Kidney (tissue), 14 donors: ENCODE measurements around the gene GTF2E1. TPM values are rescaled to one million over a fixed set of nuclear protein-coding genes. Genes with fewer than 3 reads are reported as not detected.

Experiments
- DNase-seq, 5 donors: peaks; one replicate each; pipeline ENCODE4 v3.0.0-alpha.2; 2013 to 2020
- FAIRE-seq: peaks from 2 replicates; lab custom pipeline; 2012; peaks lifted over from hg19 to GRCh38; lab: Jason Lieb, UNC
- H3K27ac ChIP-seq, 2 donors: one replicate each; pipeline ENCODE4 v1.7.0; 2013; ENCODE audit warnings: low read depth in 2 of 2, low read length in 2 of 2, inconsistent platforms in 1 of 2
- H3K27me3 ChIP-seq: one replicate; pipeline ENCODE4 v1.7.1; 2013; ENCODE audit warnings: low read length, inconsistent platforms; ENCODE audit not compliant: control insufficient read depth, insufficient read depth
- H3K36me3 ChIP-seq, 3 donors: one replicate each; pipeline versions ENCODE4 v1.7.0 to v1.7.1; 2013; ENCODE audit warnings: low read length in 3 of 3, control low read depth in 1 of 3, inconsistent platforms in 1 of 3; ENCODE audit not compliant: insufficient read depth in 3 of 3, control insufficient read depth in 2 of 3
- H3K4me1 ChIP-seq, 3 donors: one replicate each; pipeline versions ENCODE4 v1.7.0 to v1.7.1; 2013; ENCODE audit warnings: low read length in 3 of 3, inconsistent platforms in 1 of 3, low read depth in 1 of 3; ENCODE audit not compliant: control insufficient read depth in 2 of 3, insufficient read depth in 2 of 3
- H3K4me3 ChIP-seq, 3 donors: one replicate each; pipeline versions ENCODE4 v1.7.0 to v1.8.1; 2013; ENCODE audit warnings: low read length in 3 of 3, control low read depth in 1 of 3, inconsistent platforms in 1 of 3
- H3K9ac ChIP-seq, 3 donors: one replicate each; pipeline versions ENCODE4 v1.7.0 to v1.7.1; 2013; ENCODE audit warnings: low read length in 3 of 3, control low read depth in 1 of 3, inconsistent platforms in 1 of 3
- H3K9me3 ChIP-seq, 3 donors: one replicate each; pipeline versions ENCODE4 v1.7.0 to v1.7.1; 2013; ENCODE audit warnings: low read length in 3 of 3, control low read depth in 1 of 3, inconsistent platforms in 1 of 3; ENCODE audit not compliant: control insufficient read depth in 2 of 3, insufficient read depth in 1 of 3
- intact Hi-C: fragments of 100-400 bp; cut with DNase I; formaldehyde crosslinking; loops from one replicate; pipeline ENCODE4 v1.11.1; 2022
- polyA plus RNA-seq: library from polyadenylated mRNA; stranded (reverse); fragments of 350-450 nt; fragmentation: Illumina TruSeq; extraction: RNeasy Lipid Tissue Mini Kit (QIAGEN cat#74804); gene quantifications from one replicate; pipeline ENCODE4 v1.2.3, GENCODE V29; 2014; ENCODE audit warnings: low read depth, low replicate concordance; ENCODE audit not compliant: insufficient read depth
- total RNA-seq: library from RNA; stranded (reverse); fragmentation: NEBNext Ultra II Directional; extraction: Animal tissue kit (Norgen Biotek cat#: 25700); gene quantifications from one replicate; pipeline ENCODE4 v1.2.1, GENCODE V29; 2021
- TF ChIP-seq, protein P1 (sequence below): IDR thresholded peaks from 3 replicates; pipeline ENCODE4 v1.5.1; 2012; ENCODE audit warnings: mild to moderate bottlenecking, moderate library complexity, borderline replicate concordance; ENCODE audit not compliant: insufficient read depth; ENCODE audit errors: extremely low read depth
- donor health status: control.
- donor health status: control.
- donor health status: control.
- donor health status: control.
- donor health status: control.
- donor health status: DM: yes; HTN: yes; CAD: no.
- donor health status: Normal renal cell carcinoma (clear cell type).

The GTF2E1 gene
- total and polyA plus RNA-seq, 2 donors from 2014 or later = 5.4 to 19.4 TPM

DNA sequence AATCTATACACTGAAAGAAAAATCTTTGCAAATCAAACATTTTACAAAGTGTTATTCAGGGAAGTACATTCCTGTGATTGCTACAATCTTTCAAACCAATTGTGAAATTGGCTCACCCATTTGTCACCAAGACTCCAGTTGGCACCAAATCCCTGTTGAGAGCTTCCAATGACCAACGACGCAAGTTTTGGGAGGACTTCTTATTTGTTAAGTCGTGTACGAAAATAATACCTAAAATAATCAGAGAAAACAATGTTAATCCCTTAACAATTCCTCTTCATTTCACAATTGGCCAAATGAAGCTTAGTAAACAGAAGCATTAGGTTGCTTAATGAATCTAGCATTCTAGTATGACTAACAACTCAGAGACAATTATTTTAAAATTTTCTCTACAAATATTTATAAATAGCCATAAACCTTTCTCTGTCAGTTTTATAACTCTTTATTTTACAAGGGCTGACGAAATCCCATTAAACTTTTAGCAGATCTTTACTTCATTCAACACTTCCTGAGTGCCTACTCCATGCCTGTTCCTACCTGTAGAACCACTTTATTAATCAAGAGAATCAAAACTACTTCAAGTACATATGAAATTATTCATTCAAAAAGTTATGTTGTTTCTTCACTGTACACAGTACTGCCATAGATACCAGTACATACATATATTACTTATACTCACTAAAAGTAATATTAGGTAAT is 36.5 kb upstream of the GTF2E1 start:
- TF ChIP-seq, protein P1, sequence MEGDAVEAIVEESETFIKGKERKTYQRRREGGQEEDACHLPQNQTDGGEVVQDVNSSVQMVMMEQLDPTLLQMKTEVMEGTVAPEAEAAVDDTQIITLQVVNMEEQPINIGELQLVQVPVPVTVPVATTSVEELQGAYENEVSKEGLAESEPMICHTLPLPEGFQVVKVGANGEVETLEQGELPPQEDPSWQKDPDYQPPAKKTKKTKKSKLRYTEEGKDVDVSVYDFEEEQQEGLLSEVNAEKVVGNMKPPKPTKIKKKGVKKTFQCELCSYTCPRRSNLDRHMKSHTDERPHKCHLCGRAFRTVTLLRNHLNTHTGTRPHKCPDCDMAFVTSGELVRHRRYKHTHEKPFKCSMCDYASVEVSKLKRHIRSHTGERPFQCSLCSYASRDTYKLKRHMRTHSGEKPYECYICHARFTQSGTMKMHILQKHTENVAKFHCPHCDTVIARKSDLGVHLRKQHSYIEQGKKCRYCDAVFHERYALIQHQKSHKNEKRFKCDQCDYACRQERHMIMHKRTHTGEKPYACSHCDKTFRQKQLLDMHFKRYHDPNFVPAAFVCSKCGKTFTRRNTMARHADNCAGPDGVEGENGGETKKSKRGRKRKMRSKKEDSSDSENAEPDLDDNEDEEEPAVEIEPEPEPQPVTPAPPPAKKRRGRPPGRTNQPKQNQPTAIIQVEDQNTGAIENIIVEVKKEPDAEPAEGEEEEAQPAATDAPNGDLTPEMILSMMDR = no peak
- FAIRE-seq (no peak), DNase-seq (no peak)
- no peaks in the 10 kb centered on the region for H3K9me3 ChIP-seq
- no peak overlapping the region for H3K27ac ChIP-seq
- H3K4me1 ChIP-seq = no peaks in the 10 kb centered on the region
- H3K36me3 ChIP-seq = peaks cover 0 to 5% (median 2%) of the 10 kb centered on the region in 3 donors
- H3K27me3 ChIP-seq = no peaks in the 10 kb centered on the region
- H3K9ac ChIP-seq = no peak overlapping the region
- intact Hi-C loops = no loop called here
- H3K4me3 ChIP-seq = no peak overlapping the region

DNA sequence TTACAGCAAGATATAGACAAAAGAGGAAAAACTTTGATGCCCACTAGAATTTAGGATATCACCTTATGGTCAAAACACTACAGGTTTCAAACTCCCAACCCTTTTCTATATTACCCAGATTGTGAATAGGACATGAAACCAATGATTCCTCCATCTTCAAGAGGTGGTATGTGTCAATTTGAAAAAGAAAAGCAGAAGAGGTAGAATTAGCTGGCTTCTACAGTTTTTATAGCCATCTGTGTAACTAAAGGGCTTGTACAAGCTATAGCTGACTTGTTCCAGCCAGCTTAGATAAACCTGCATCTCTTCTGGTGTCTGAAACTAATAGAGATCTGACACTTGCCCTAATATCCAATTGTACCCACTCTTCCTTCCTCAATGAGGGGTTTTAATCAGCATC is 35.6 kb upstream of the GTF2E1 start:
- Histone ChIP-seq H3K9me3 (no peaks in the 10 kb centered on the region), H3K9ac (no peak overlapping the region), H3K27me3 (no peaks in the 10 kb centered on the region), H3K27ac (no peak overlapping the region), H3K4me3 (no peak overlapping the region), H3K4me1 (no peaks in the 10 kb centered on the region), H3K36me3 (peaks cover 0 to 5% (median 2%) of the 10 kb centered on the region in 3 donors)
- DNase-seq = no peak
- TF ChIP-seq, protein P1 = no peak
- no peak for FAIRE-seq
- intact Hi-C loops = no loop called here

DNA sequence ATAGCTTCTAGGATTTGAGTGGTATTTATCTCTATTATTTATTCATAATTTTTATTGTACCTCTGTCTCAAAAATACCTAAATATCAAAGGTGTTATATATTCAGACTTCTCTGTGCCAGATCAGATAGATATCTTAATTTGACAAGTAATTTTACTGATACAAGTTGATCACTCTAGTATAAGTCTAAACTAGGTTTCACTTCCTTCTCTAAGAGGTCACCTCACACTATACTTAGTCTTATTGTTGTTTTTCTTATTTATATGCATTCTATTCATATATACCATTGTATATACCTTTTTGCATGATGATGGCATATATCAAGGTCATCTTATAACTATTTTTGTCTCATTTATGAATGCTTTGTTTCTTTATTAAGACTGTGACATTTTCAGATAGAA is 34.1 kb upstream of the GTF2E1 start:
- FAIRE-seq (no peak), DNase-seq (no peak)
- Histone ChIP-seq H3K36me3 (peaks cover 0 to 5% (median 0%) of the 10 kb centered on the region in 3 donors), H3K9ac (no peak overlapping the region), H3K4me3 (no peak overlapping the region), H3K27ac (no peak overlapping the region), H3K27me3 (no peaks in the 10 kb centered on the region), H3K4me1 (no peaks in the 10 kb centered on the region), H3K9me3 (no peaks in the 10 kb centered on the region)
- intact Hi-C loops = no loop called here
- TF ChIP-seq, protein P1 = no peak
